Ishikawa (cell line): Measurements from ENCODE around the gene SEPTIN1.

Experiments
- CEBPB ChIP-seq: IDR thresholded peaks from 2 replicates; pipeline ENCODE4 v1.6.1; 2012
- CREB1 ChIP-seq: IDR thresholded peaks from 2 replicates; pipeline ENCODE4 v1.6.1; 2012; ENCODE audit warnings: low read depth
- EGR1 ChIP-seq: IDR thresholded peaks from 2 replicates; pipeline ENCODE4 v1.6.1; 2012
- EP300 ChIP-seq: IDR thresholded peaks from 2 replicates; pipeline ENCODE4 v1.6.1; 2012; ENCODE audit warnings: borderline replicate concordance
- FOXM1 ChIP-seq: IDR thresholded peaks from 2 replicates; pipeline ENCODE4 v1.6.1; 2012; ENCODE audit warnings: low read depth, borderline replicate concordance
- MAX ChIP-seq: IDR thresholded peaks from 2 replicates; pipeline ENCODE4 v1.6.1; 2012
- NFIC ChIP-seq: IDR thresholded peaks from 2 replicates; pipeline ENCODE4 v1.6.1; 2012
- RAD21 ChIP-seq: IDR thresholded peaks from 2 replicates; pipeline ENCODE4 v1.6.1; 2012; ENCODE audit warnings: low read depth
- REST ChIP-seq: IDR thresholded peaks from 2 replicates; pipeline ENCODE4 v1.6.1; 2012; ENCODE audit warnings: low read depth, mild to moderate bottlenecking
- TAF1 ChIP-seq: IDR thresholded peaks from 2 replicates; pipeline ENCODE4 v1.6.1; 2012; ENCODE audit warnings: low read depth, mild to moderate bottlenecking
- TCF12 ChIP-seq: IDR thresholded peaks from 2 replicates; pipeline ENCODE4 v1.6.1; 2012; ENCODE audit warnings: low read depth
- TEAD4 ChIP-seq: IDR thresholded peaks from 2 replicates; pipeline ENCODE4 v1.6.1; 2012
- USF1 ChIP-seq: IDR thresholded peaks from 2 replicates; pipeline ENCODE4 v1.6.1; 2012
- YY1 ChIP-seq: IDR thresholded peaks from 2 replicates; pipeline ENCODE4 v1.6.1; 2012; ENCODE audit warnings: low read depth
- ZBTB7A ChIP-seq: IDR thresholded peaks from 2 replicates; pipeline ENCODE4 v1.6.1; 2012; ENCODE audit warnings: low read depth

Gene SEPTIN1

GRCh38 chr16:30378236-30379157 is 3.9 kb downstream of the SEPTIN1 start:
- TF ChIP-seq ZBTB7A (no peak), EP300 (no peak), NFIC (no peak), FOXM1 (no peak), CREB1 (no peak), CEBPB (no peak), EGR1 (no peak), MAX (peak; percentile 86), RAD21 (no peak), REST (no peak), USF1 (0 out of 2 replicates have a peak, but pooled peaks have one; percentile 11), TEAD4 (no peak), TAF1 (peak; percentile 67), YY1 (peak; percentile 35; the same call in 1 of the 2 replicates), TCF12 (no peak)

- TF ChIP-seq EP300, result peak; percentile 25; the same call in 1 of the 2 replicates
- no peak for TF ChIP-seq YY1
- TF ChIP-seq FOXM1, result no peak
- TF ChIP-seq CREB1, result peak; percentile 78
- TF ChIP-seq TEAD4, result no peak
- TF ChIP-seq TAF1, result peak; percentile 63
- peak; percentile 82 for TF ChIP-seq MAX
- TF ChIP-seq REST, result no peak
- TF ChIP-seq EGR1, result peak; percentile 95
- TF ChIP-seq NFIC, result no peak
- TF ChIP-seq TCF12, result 0 out of 2 replicates have a peak, but pooled peaks have one; percentile 16
- TF ChIP-seq CEBPB, result no peak
- no peak for TF ChIP-seq RAD21
- TF ChIP-seq ZBTB7A, result 0 out of 2 replicates have a peak, but pooled peaks have one; percentile 41
- no peak; the same call in 1 of the 2 replicates for TF ChIP-seq USF1
Observed at GRCh38 chr16:30377812-30378235, 4.5 kb downstream of the SEPTIN1 start.

- TF ChIP-seq NFIC (no peak), ZBTB7A (no peak), MAX (no peak), CEBPB (no peak)
Observed at GRCh38 chr16:30377050-30377811, 5.1 kb downstream of the SEPTIN1 start.

GRCh38 chr16:30376461-30376902 is 5.9 kb downstream of the SEPTIN1 start:
- TF ChIP-seq NFIC, result no peak

- TF ChIP-seq NFIC (peak; percentile 29; the same call in 1 of the 2 replicates), TCF12 (no peak), TEAD4 (no peak), FOXM1 (no peak), USF1 (no peak)
Observed at GRCh38 chr16:30375864-30376263, 6.5 kb downstream of the SEPTIN1 start.
